Mucosa of stomach (tissue), 1 donor: ENCODE data around the gene CERS1.

Experiments used
- H3K27me3 ChIP-seq: one replicate; pipeline ENCODE4 v1.7.0; 2013; ENCODE audit warnings: mild to moderate bottlenecking, low read length; ENCODE audit not compliant: control insufficient read depth, insufficient read depth
- H3K36me3 ChIP-seq: one replicate; pipeline ENCODE4 v1.7.0; 2013; ENCODE audit warnings: low read length; ENCODE audit not compliant: control insufficient read depth, insufficient read depth
- H3K4me1 ChIP-seq: one replicate; pipeline ENCODE4 v1.7.0; 2013; ENCODE audit warnings: mild to moderate bottlenecking, low read length; ENCODE audit not compliant: control insufficient read depth, insufficient read depth
- H3K4me3 ChIP-seq: one replicate; pipeline ENCODE4 v1.7.0; 2013; ENCODE audit warnings: low read length
- H3K9ac ChIP-seq: one replicate; pipeline ENCODE4 v1.7.0; 2013; ENCODE audit warnings: mild to moderate bottlenecking, low read length, moderate library complexity
- H3K9me3 ChIP-seq: one replicate; pipeline ENCODE4 v1.7.0; 2013; ENCODE audit warnings: mild to moderate bottlenecking, low read length, moderate library complexity; ENCODE audit not compliant: control insufficient read depth
- donor health status: Pancreatic carcinoma.

The CERS1 gene

DNA sequence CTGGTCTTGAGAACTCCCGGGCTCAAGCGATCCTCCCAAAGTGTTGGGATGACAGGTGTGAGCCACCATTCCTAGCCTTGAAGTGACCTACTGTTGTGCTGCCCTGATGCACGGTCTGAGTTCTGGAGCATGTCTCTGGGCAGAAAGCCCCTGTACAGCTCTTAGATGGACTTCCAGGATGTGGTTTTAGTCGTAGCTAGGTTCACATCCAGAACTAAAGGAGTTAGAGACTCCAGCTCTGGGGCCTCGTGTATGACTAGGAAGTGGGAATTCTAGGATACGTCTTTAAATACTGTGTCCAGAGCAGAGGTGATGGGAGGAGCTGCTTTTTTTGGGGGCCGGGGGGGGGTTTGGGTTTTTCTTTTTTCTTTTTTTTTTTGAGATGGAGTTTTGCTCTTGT lies 52.0 kb downstream of the CERS1 start:
- H3K27me3 ChIP-seq: no peaks in the 10 kb centered on the region
- H3K36me3 ChIP-seq: peaks cover 13% of the 10 kb centered on the region
- no peaks in the 10 kb centered on the region for H3K9me3 ChIP-seq
- H3K4me1 ChIP-seq: peaks cover 48% of the 10 kb centered on the region
- no peak overlapping the region for H3K9ac ChIP-seq
- no peak overlapping the region for H3K4me3 ChIP-seq

DNA sequence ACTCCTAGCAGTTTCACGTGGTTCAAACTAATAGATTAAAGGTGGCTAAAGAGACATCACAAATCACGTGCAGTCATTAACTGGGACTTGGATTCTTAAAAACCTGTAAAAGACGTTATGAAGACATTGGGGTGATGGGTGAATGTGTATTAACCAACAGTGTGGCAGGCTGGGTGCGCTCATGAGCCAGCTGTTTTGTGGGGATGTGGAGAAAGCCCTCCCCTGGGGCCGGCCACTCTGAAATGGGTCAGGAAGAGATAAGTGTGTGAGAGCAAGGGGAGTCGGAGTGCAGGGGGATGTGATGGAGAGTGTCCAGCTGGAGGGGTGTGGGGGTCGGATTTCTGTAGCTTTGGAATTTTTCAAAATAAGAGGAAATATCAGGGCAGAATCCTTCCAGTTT lies 53.8 kb downstream of the CERS1 start:
- Histone ChIP-seq H3K36me3 (no peaks in the 10 kb centered on the region), H3K9ac (no peak overlapping the region), H3K4me1 (peaks cover 49% of the 10 kb centered on the region), H3K27me3 (no peaks in the 10 kb centered on the region), H3K4me3 (no peak overlapping the region), H3K9me3 (no peaks in the 10 kb centered on the region)

DNA sequence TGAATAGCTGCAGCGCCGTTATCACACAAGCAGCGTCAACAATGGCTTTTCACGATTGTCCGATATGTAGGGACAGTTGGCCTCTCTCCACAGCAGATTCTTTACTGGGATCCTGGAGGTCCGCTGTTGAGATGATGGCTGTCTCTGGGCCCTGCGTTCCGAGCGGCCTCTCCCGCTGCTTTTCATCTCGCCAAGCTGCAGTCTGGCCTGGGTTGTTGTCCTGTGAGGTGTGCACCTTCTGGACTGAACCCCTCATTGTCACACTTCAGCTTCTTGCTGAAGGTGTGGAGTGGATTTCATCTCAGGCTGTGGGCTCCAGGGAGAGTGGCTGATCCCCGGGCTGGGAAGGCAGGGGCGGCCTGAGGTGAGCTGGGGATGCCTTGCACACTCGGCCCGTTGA lies 54.6 kb downstream of the CERS1 start:
- H3K27me3 ChIP-seq: no peaks in the 10 kb centered on the region
- H3K9me3 ChIP-seq: no peaks in the 10 kb centered on the region
- H3K4me3 ChIP-seq: no peak overlapping the region
- no peak overlapping the region for H3K9ac ChIP-seq
- H3K36me3 ChIP-seq: no peaks in the 10 kb centered on the region
- peaks cover 52% of the 10 kb centered on the region for H3K4me1 ChIP-seq

DNA sequence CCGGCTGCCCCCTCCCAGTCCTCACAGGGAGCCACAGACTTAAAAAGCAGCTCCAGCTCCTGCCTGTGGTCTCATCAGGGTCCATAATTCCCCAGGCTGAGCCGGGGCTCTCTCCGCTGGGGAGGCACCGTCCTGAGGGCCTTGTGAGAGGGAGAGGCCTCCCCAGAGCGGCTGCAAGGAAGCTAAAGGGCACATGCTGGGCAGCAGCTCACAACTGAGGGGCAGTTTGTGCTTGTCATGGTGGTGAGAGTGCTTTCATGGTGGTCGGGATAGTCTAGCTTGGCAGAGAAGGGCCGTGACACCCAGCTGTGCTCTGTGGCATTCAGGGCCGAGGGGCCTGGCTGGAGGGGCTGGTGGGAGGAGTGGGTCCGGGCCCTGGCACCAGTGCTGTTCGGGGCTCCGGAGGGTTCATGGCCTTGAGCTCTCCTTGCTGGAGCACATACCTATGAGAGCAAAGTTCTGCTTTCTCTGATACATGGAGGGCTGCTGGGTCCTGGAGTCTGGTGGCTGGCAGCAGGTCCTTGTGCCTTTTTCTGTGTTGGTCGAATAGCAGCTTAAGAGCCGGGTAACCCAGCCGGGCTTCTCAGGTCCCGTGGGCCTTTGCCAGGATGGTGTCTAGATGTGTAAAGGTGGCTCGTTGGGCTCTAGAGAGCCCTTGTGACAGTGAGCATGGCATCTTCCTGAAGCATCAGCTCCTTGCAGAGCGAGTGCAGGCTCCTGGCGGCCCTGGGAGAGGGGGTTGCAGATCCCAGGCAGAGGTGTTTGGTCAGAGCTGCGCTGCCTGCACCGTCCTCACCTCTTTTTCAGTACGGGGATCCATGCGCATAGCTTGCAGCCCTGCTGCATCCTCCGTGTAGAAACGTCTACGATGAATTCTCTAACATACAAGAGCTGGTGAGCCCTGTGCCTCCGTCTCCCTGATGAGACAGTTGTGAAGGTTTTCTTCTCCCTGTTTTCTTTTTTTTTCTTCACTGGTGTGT lies 55.4 kb downstream of the CERS1 start:
- Histone ChIP-seq H3K9me3 (no peaks in the 10 kb centered on the region), H3K4me1 (peaks cover 52% of the 10 kb centered on the region), H3K9ac (no peak overlapping the region), H3K4me3 (no peak overlapping the region), H3K27me3 (no peaks in the 10 kb centered on the region), H3K36me3 (no peaks in the 10 kb centered on the region)

DNA sequence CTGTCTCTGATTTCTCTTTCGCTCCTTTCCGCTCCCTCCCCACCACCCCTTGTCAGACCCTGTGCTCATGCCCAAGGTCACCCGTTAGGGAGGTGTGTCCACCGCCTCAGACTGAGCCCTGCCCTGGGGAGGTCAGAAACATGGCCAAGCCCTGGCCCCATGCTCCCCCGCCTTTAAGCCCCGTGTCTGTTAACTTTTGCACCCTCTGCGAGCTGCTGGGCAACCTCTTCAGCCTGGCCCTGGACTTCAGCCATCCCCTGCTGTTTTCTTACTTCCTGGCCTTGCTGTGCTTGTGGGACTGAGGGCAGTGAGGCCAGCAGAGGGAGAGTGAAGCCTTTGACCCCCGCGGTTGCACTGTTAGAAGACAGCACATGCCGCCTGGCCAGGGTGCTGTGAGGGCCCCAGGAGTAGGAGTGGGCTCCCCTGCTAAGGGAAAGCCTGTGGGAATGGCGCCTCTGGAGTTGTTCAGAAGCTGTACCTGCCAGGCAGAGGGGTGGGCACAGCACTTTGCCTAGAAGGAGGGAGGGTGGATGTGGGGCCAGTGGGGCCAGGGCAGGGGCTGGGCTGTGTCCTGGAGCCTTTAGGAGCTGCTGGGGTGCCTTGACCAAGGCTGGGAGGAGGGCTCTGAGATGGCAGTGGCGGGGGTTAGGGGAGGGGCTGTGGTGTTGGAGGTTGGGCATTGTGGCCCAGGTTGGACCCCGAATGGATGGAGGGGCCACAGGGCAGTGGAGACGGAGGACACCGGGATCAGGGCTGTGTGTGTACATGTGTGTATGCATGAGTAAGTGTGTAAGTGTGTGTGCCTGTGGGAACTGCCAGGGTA lies 56.3 kb downstream of the CERS1 start:
- no peak overlapping the region for H3K4me3 ChIP-seq
- no peak overlapping the region for H3K9ac ChIP-seq
- H3K4me1 ChIP-seq: peaks cover 54% of the 10 kb centered on the region

GRCh38 chr19:18834644-18834984 lies 61.3 kb downstream of the CERS1 start:
- Histone ChIP-seq H3K36me3 (no peaks in the 10 kb centered on the region), H3K9ac (peak overlapping the region; percentile 88), H3K27me3 (no peaks in the 10 kb centered on the region), H3K4me3 (peak overlapping the region; percentile 69), H3K9me3 (no peaks in the 10 kb centered on the region), H3K4me1 (peaks cover 42% of the 10 kb centered on the region)

More for the DNA sequence above, 56.3 kb downstream of the CERS1 start:
- Histone ChIP-seq H3K36me3 (no peaks in the 10 kb centered on the region), H3K9me3 (no peaks in the 10 kb centered on the region), H3K27me3 (no peaks in the 10 kb centered on the region)

DNA sequence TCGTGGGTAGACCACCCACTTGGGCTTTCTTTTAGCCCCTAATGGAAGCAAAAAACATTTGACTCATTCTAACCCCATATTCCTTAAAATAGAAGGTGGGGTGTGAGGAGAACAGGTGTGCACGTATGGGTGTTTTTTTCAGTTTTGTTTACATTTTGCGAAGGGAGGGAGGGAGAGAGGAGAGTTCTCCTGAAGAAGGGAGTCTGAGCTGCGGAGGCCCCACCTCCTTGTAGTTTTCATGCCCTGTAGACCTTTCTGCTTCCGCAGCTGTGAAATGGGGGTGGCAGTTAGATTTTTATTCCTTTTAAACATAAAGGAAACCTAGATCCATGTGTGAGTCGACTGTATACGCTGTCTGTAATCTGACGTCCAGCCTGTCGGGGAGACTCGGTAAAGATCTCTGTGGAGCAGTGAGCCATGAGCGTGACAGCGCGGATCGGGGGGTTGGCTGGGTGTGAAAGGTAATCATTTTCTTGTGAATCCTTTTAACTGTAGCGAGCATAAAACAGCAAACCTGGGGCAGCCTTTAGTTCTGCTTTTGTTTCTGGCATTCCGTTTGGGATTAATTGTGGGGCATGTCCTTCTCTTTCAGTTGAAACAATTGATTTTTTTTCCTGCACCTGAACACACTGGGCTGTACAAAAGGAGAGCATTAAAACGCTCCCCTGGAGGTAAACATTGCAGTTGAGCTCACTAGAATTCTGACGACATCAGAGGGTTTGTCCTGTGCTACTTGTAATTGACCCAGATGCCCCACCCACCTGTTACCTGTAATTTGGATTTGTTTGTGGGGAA lies 61.9 kb downstream of the CERS1 start:
- Histone ChIP-seq H3K9me3 (no peaks in the 10 kb centered on the region), H3K27me3 (no peaks in the 10 kb centered on the region), H3K4me3 (peak overlapping the region; percentile 69), H3K36me3 (no peaks in the 10 kb centered on the region), H3K4me1 (peaks cover 39% of the 10 kb centered on the region), H3K9ac (peak overlapping the region; percentile 88)

DNA sequence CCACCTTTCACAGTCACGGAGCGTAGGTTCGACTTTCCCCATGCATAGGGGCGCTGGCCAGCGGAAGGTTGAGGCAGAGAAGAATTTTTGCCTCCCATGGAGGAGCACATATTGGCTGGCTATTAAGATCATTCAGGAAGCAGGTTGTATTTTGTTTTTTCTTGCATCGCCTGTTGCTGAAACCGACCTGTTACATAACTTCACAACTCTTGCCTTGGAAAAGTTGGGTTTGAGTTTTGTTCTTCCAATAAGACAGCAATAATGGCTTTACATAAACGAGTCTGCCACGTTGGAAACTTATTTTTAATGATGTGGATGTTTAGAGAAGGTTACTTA lies 62.8 kb downstream of the CERS1 start:
- H3K36me3 ChIP-seq: no peaks in the 10 kb centered on the region
- peaks cover 33% of the 10 kb centered on the region for H3K4me1 ChIP-seq
- peak overlapping the region; percentile 88 for H3K9ac ChIP-seq
- H3K9me3 ChIP-seq: no peaks in the 10 kb centered on the region
- H3K4me3 ChIP-seq: peak overlapping the region; percentile 69
- H3K27me3 ChIP-seq: no peaks in the 10 kb centered on the region

GRCh38 chr19:18832306-18833140 lies 63.4 kb downstream of the CERS1 start:
- Histone ChIP-seq H3K4me3 (peak overlapping the region; percentile 69), H3K9me3 (no peaks in the 10 kb centered on the region), H3K9ac (peak overlapping the region; percentile 88), H3K27me3 (no peaks in the 10 kb centered on the region), H3K4me1 (peaks cover 31% of the 10 kb centered on the region), H3K36me3 (no peaks in the 10 kb centered on the region)

- Histone ChIP-seq H3K4me1 (peaks cover 24% of the 10 kb centered on the region), H3K27me3 (no peaks in the 10 kb centered on the region), H3K4me3 (peak within 1 kb of the TSS; percentile 84), H3K9ac (peak within 1 kb of the TSS; percentile 88), H3K36me3 (no peaks in the 10 kb centered on the region), H3K9me3 (peaks cover 6% of the 10 kb centered on the region)
Observed at GRCh38 chr19:18831524-18832305, 64.2 kb downstream of the CERS1 start, which contains the start of gene UPF1. UPF1 (plus strand) TSS chr19:18831959; CDS start chr19:18832210, 251 bp downstream.
